CD14-positive monocyte (primary cell): ENCODE measurements around the gene CWC22. TPM values are rescaled to one million over a fixed set of nuclear protein-coding genes. Genes with fewer than 3 reads are reported as not detected.

Experiments used
- DNase-seq, 3 donors: peaks; one replicate each; pipeline ENCODE4 v3.0.0-alpha.2; 2011 to 2022
- H2AFZ ChIP-seq: 2 replicates; pipeline ENCODE4 v1.6.0; 2012; ENCODE audit warnings: mild to moderate bottlenecking, low read depth, low read length, inconsistent platforms; ENCODE audit not compliant: insufficient read depth, poor library complexity, severe bottlenecking
- H3K27ac ChIP-seq, 2 donors: 1 replicate in 1 of 2; 2 replicates in 1 of 2; pipeline ENCODE4 v1.5.1; 2012 to 2013; ENCODE audit warnings: low read length in 2 of 2, control low read depth in 1 of 2, inconsistent platforms in 1 of 2, low read depth in 1 of 2, mild to moderate bottlenecking in 1 of 2
- H3K27me3 ChIP-seq, 2 donors: one replicate each; pipeline versions ENCODE4 v1.6.0 to v1.6.1; 2011 to 2013; ENCODE audit warnings: low read length in 2 of 2; ENCODE audit not compliant: control insufficient read depth in 2 of 2, insufficient read depth in 2 of 2
- H3K36me3 ChIP-seq, 2 donors: replicated peaks in 1 of 2; 1 replicate in 1 of 2; 2 replicates in 1 of 2; pipeline versions ENCODE4 v1.5.1 to v1.6.1; 2012 to 2013; ENCODE audit warnings: low read length in 2 of 2, control low read depth in 1 of 2, inconsistent platforms in 1 of 2, mild to moderate bottlenecking in 1 of 2; ENCODE audit not compliant: insufficient read depth in 2 of 2, control insufficient read depth in 1 of 2
- H3K4me1 ChIP-seq, 2 donors: 1 replicate in 1 of 2; 2 replicates in 1 of 2; pipeline versions ENCODE4 v1.5.1 to v1.6.1; 2012 to 2013; ENCODE audit warnings: low read length in 2 of 2, control low read depth in 1 of 2, inconsistent platforms in 1 of 2, mild to moderate bottlenecking in 1 of 2, moderate library complexity in 1 of 2; ENCODE audit not compliant: insufficient read depth in 2 of 2, control insufficient read depth in 1 of 2
- H3K4me2 ChIP-seq: replicated peaks from 2 replicates; pipeline ENCODE3; 2012; ENCODE audit warnings: low read length, moderate library complexity, mild to moderate bottlenecking; ENCODE audit not compliant: poor library complexity, severe bottlenecking; ENCODE audit errors: extremely low read depth
- H3K4me3 ChIP-seq, 3 experiments: fragments of 200-600 bp in 1 of 3; sonication (generic) in 1 of 3; replicated peaks in 1 of 3; 1 replicate in 2 of 3; 2 replicates in 1 of 3; pipeline ENCODE4 v1.5.1; 2011 to 2013; ENCODE audit warnings: low read length in 3 of 3, mild to moderate bottlenecking in 3 of 3, control low read depth in 2 of 3, low read depth in 2 of 3, inconsistent platforms in 1 of 3, moderate library complexity in 1 of 3
- H3K79me2 ChIP-seq: 2 replicates; pipeline ENCODE4 v1.6.0; 2012; ENCODE audit warnings: mild to moderate bottlenecking, control low read depth, inconsistent platforms, low read length, moderate library complexity; ENCODE audit not compliant: insufficient read depth
- H3K9ac ChIP-seq: 2 replicates; pipeline ENCODE4 v1.6.0; 2017; ENCODE audit warnings: low read length, mild to moderate bottlenecking; ENCODE audit not compliant: insufficient read depth, poor library complexity, severe bottlenecking
- H3K9me3 ChIP-seq, 2 donors: replicated peaks in 1 of 2; 1 replicate in 1 of 2; 2 replicates in 1 of 2; pipeline versions ENCODE4 v1.5.1 to v1.6.1; 2012 to 2013; ENCODE audit warnings: low read length in 2 of 2, control low read depth in 1 of 2; ENCODE audit not compliant: control insufficient read depth in 1 of 2, insufficient read depth in 1 of 2
- H4K20me1 ChIP-seq: 2 replicates; pipeline ENCODE4 v1.6.0; 2012; ENCODE audit warnings: mild to moderate bottlenecking, low read length, control low read depth, moderate library complexity; ENCODE audit not compliant: insufficient read depth
- H3K27ac Mint-ChIP-seq, 7 donors: one replicate each; pipeline ENCODE4 v1.8.0; 2020; ENCODE audit warnings: mild to moderate bottlenecking in 7 of 7, mixed read lengths in 7 of 7, moderate library complexity in 6 of 7, inconsistent platforms in 2 of 7
- H3K27me3 Mint-ChIP-seq, 3 donors: one replicate each; pipeline ENCODE4 v1.8.0; 2021 to 2022; ENCODE audit warnings: low read depth in 3 of 3, mild to moderate bottlenecking in 3 of 3, mixed read lengths in 3 of 3, moderate library complexity in 3 of 3, inconsistent platforms in 1 of 3
- H3K36me3 Mint-ChIP-seq, 2 donors: one replicate each; pipeline ENCODE4 v1.8.0; 2020; ENCODE audit warnings: mixed read lengths in 2 of 2, inconsistent platforms in 1 of 2, mild to moderate bottlenecking in 1 of 2
- H3K4me1 Mint-ChIP-seq: one replicate; pipeline ENCODE4 v1.8.0; 2020; ENCODE audit warnings: mild to moderate bottlenecking, mixed read lengths
- H3K4me3 Mint-ChIP-seq, 2 donors: one replicate each; pipeline ENCODE4 v1.8.0; 2020; ENCODE audit warnings: mild to moderate bottlenecking in 2 of 2, mixed read lengths in 2 of 2, moderate library complexity in 1 of 2
- H3K9me3 Mint-ChIP-seq, 7 donors: one replicate each; pipeline ENCODE4 v1.8.0; 2020 to 2022; ENCODE audit warnings: mixed read lengths in 7 of 7, mild to moderate bottlenecking in 6 of 7, moderate library complexity in 6 of 7, inconsistent platforms in 2 of 7
- WGBS: methylation state at CpG from one replicate; pipeline ENCODE4 v1.1.5; 2013; ENCODE audit warnings: missing lambda C conversion rate; ENCODE audit not compliant: insufficient coverage; 5-methylcytosine and 5-hydroxymethylcytosine counted together
- intact Hi-C, 2 donors: fragments of 100-400 bp; cut with micrococcal nuclease; formaldehyde crosslinking; loops; one replicate each; pipeline versions ENCODE4 v1.15.0 to v1.15.1; 2023
- polyA plus RNA-seq, 3 donors: library from polyadenylated mRNA; depleted of rRNA in 1 of 3; unstranded in 2 of 3; stranded (reverse) in 1 of 3; fragments of 300-500 nt in 2 of 3; fragments of >200 nt in 1 of 3; fragmentation: Illumina TruSeq in 2 of 3; gene quantifications; 1 replicate in 2 of 3; 2 replicates in 1 of 3; pipeline ENCODE4 v1.2.3, GENCODE V29; 2012 to 2021
- TF ChIP-seq, protein P1 (sequence below): fragments of 200-600 bp; IDR thresholded peaks from one replicate; pipeline ENCODE4 v1.8.0; 2022; ENCODE audit warnings: antibody characterized with exemption, mild to moderate bottlenecking

Gene CWC22
- polyA plus RNA-seq, 3 donors, result 4.4 to 14.9 (median 9.5) TPM

- Mint-ChIP-seq H3K27me3 (no peaks in the 10 kb centered on the region), H3K4me3 (no peak overlapping the region), H3K9me3 (no peaks in the 10 kb centered on the region), H3K27ac (no peak overlapping the region), H3K36me3 (peaks cover 79% of the 10 kb centered on the region in 2 donors), H3K4me1 (no peaks in the 10 kb centered on the region)
- TF ChIP-seq, protein P1, sequence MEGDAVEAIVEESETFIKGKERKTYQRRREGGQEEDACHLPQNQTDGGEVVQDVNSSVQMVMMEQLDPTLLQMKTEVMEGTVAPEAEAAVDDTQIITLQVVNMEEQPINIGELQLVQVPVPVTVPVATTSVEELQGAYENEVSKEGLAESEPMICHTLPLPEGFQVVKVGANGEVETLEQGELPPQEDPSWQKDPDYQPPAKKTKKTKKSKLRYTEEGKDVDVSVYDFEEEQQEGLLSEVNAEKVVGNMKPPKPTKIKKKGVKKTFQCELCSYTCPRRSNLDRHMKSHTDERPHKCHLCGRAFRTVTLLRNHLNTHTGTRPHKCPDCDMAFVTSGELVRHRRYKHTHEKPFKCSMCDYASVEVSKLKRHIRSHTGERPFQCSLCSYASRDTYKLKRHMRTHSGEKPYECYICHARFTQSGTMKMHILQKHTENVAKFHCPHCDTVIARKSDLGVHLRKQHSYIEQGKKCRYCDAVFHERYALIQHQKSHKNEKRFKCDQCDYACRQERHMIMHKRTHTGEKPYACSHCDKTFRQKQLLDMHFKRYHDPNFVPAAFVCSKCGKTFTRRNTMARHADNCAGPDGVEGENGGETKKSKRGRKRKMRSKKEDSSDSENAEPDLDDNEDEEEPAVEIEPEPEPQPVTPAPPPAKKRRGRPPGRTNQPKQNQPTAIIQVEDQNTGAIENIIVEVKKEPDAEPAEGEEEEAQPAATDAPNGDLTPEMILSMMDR, result no peak
- no CpG with 5 or more reads among the region's 1 CpG for WGBS
- H3K4me1 ChIP-seq, result no peaks in the 10 kb centered on the region
- DNase-seq, result no peak
- H3K27me3 ChIP-seq, result no peaks in the 10 kb centered on the region
- H3K4me3 ChIP-seq, result no peak overlapping the region
- peaks cover 95 to 97% of the 10 kb centered on the region in 2 donors for H3K36me3 ChIP-seq
- no peaks in the 10 kb centered on the region for H3K79me2 ChIP-seq
- H3K27ac ChIP-seq, result no peak overlapping the region
- H3K9ac ChIP-seq, result no peak overlapping the region
- H2AFZ ChIP-seq, result no peak overlapping the region
- H3K9me3 ChIP-seq, result no peaks in the 10 kb centered on the region
- H3K4me2 ChIP-seq, result no peak overlapping the region
- intact Hi-C loops, result no loop called here
- no peaks in the 10 kb centered on the region for H4K20me1 ChIP-seq
Observed at GRCh38 chr2:179983250-179983932, 23.7 kb downstream of the CWC22 start.

DNA sequence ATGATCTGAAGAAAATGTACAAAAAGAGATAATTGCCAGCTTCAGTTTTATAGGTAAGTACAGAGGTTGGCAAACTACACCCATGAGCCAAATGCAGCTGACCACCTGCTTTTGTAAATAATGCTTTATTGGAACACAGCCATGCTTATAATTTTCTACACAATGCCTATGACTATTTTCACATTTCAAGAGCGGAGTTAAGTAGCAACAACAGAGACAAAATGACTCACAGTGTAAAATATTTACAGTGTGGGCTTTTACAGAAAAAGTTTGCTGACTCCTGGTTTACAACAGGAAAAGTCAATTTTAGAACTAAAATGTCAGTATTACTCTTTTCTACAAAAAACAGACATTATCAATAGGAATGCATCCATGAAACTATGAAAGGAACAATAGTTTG, 26.0 kb downstream of the CWC22 start:
- H3K27ac Mint-ChIP-seq, result no peak overlapping the region
- H3K4me3 Mint-ChIP-seq, result no peak overlapping the region
- no peaks in the 10 kb centered on the region for H3K79me2 ChIP-seq
- intact Hi-C loops, result no loop called here
- no peak overlapping the region for H3K4me3 ChIP-seq
- no peak for DNase-seq
- no peaks in the 10 kb centered on the region for H3K27me3 ChIP-seq
- H2AFZ ChIP-seq, result no peak overlapping the region
- H3K36me3 Mint-ChIP-seq, result peaks cover 70 to 74% of the 10 kb centered on the region in 2 donors
- TF ChIP-seq, protein P1, result no peak
- H3K27ac ChIP-seq, result no peak overlapping the region
- H3K9me3 ChIP-seq, result no peaks in the 10 kb centered on the region
- no peaks in the 10 kb centered on the region for H3K4me1 Mint-ChIP-seq
- no peak overlapping the region for H3K9ac ChIP-seq
- peaks cover 89 to 97% of the 10 kb centered on the region in 2 donors for H3K36me3 ChIP-seq
- no CpG with 5 or more reads among the region's 1 CpG for WGBS
- H3K27me3 Mint-ChIP-seq, result no peaks in the 10 kb centered on the region
- H3K4me1 ChIP-seq, result no peaks in the 10 kb centered on the region
- no peaks in the 10 kb centered on the region for H4K20me1 ChIP-seq
- H3K4me2 ChIP-seq, result no peak overlapping the region
- H3K9me3 Mint-ChIP-seq, result no peaks in the 10 kb centered on the region
